Sigmoid colon (tissue), 7 donors: ENCODE measurements around the gene RPL37A. TPM values are rescaled to one million over a fixed set of nuclear protein-coding genes. Genes with fewer than 3 reads are reported as not detected.

Experiments
- DNase-seq: peaks from one replicate; pipeline ENCODE4 v3.0.0-alpha.2; 2019
- H3K27ac ChIP-seq, 4 donors: fragments of 200-600 bp; sonication (generic); one replicate each; pipeline ENCODE4 v1.5.1; 2016 to 2019; ENCODE audit warnings: mild to moderate bottlenecking in 1 of 4
- H3K27me3 ChIP-seq, 3 donors: fragments of 200-600 bp; sonication (generic); one replicate each; pipeline ENCODE4 v1.5.1; 2019; ENCODE audit warnings: mild to moderate bottlenecking in 1 of 3
- H3K36me3 ChIP-seq, 4 donors: fragments of 200-600 bp; sonication (generic); one replicate each; pipeline ENCODE4 v1.5.1; 2016 to 2019
- H3K4me1 ChIP-seq, 4 donors: fragments of 200-600 bp; sonication (generic); one replicate each; pipeline ENCODE4 v1.5.1; 2017 to 2019
- H3K4me3 ChIP-seq, 4 donors: fragments of 200-600 bp; sonication (generic); one replicate each; pipeline ENCODE4 v1.5.1; 2017 to 2019; ENCODE audit warnings: mild to moderate bottlenecking in 2 of 4, moderate library complexity in 1 of 4
- H3K9me3 ChIP-seq, 4 donors: fragments of 200-600 bp in 3 of 4; sonication (generic) in 3 of 4; one replicate each; pipeline versions ENCODE4 v1.5.1 to v1.6.1; 2013 to 2019
- CTCF ChIP-seq, 4 experiments: fragments of 450-650 bp in 3 of 4; fragments of 200-600 bp in 1 of 4; IDR thresholded peaks; one replicate each; pipeline ENCODE4 v1.5.1; 2016 to 2019; ENCODE audit warnings: antibody characterized with exemption in 4 of 4, mild to moderate bottlenecking in 3 of 4, moderate library complexity in 2 of 4
- EP300 ChIP-seq, 4 donors: sonication (generic); formaldehyde crosslinking; IDR thresholded peaks; one replicate each; pipeline ENCODE4 v1.6.1; 2017; ENCODE audit warnings: antibody characterized with exemption in 4 of 4
- POLR2A ChIP-seq, 2 donors: fragments of 450-650 bp; IDR thresholded peaks; one replicate each; pipeline ENCODE4 v1.6.1; 2016; ENCODE audit warnings: antibody characterized with exemption in 2 of 2, mild to moderate bottlenecking in 2 of 2, moderate library complexity in 2 of 2
- POLR2AphosphoS5 ChIP-seq, 4 donors: sonication (generic); formaldehyde crosslinking; IDR thresholded peaks; one replicate each; pipeline ENCODE4 v1.6.1; 2017; ENCODE audit warnings: antibody characterized with exemption in 4 of 4
- WGBS, 2 donors: extraction: QIAGEN DNeasy Blood & Tissue Kit; methylation state at CpG; one replicate each; pipeline ENCODE4 v1.1.7; 2013; 5-methylcytosine and 5-hydroxymethylcytosine counted together
- intact Hi-C: fragments of 100-400 bp; cut with DNase I; formaldehyde crosslinking; loops from one replicate; pipeline ENCODE4 v1.15.1; 2023
- polyA plus RNA-seq, 3 donors: library from polyadenylated mRNA; stranded (reverse); fragments of 200-250 nt; gene quantifications; one replicate each; pipeline ENCODE4 v1.2.3, GENCODE V29; 2013
- total RNA-seq, 4 donors: library from RNA; depleted of rRNA; stranded (reverse); fragments of >200 nt; gene quantifications; one replicate each; pipeline ENCODE4 v1.1.0, GENCODE V29; 2016
- donor health status: healthy with polysubstance abuse.
- donor health status: Bipolar disorder and iron deficiency.
- donor health status: healthy.

RPL37A gene
- total and polyA plus RNA-seq, 7 donors = 991 to 6,789 (median 2,007) TPM

DNA sequence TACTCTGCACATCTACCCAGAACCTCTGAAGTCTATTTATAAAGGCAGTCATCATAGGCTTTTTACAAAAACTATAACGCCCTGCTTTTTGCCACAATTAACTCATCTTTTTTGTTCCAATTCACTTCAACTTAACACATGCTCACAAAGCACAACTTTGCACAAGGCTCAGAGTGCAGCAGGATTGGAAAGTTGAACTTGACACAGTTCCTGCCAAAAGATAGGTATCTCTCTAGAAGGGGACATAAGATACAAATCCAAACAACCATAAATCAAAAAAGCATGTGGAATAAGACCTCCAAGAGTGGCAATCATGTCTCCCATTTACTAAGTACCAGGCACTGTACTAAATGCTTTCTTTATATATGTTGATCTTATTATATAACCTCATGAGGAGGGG is 36.2 kb downstream of the RPL37A start:
- peaks cover 0 to 29% (median 22%) of the 10 kb centered on the region in 4 donors for H3K4me1 ChIP-seq
- H3K36me3 ChIP-seq = no peaks in the 10 kb centered on the region

GRCh38 chr2:216535454-216535995 is 36.9 kb downstream of the RPL37A start:
- DNase-seq = peak; percentile 82
- no peaks in the 10 kb centered on the region for H3K36me3 ChIP-seq
- no peaks in the 10 kb centered on the region for H3K9me3 ChIP-seq
- H3K4me3 ChIP-seq = peak overlapping the region in 1 of 4 donors; percentile 21
- WGBS, 2 donors = 19 to 23% methylated on average over 10 of the region's 10 CpGs
- peaks cover 0 to 36% (median 25%) of the 10 kb centered on the region in 4 donors for H3K4me1 ChIP-seq
- peak; percentile 10 to 66 (median 24) for TF ChIP-seq POLR2AphosphoS5 (IDR thresholded peaks at IDR 0.05)
- no peak for TF ChIP-seq CTCF (IDR thresholded peaks at IDR 0.05)
- TF ChIP-seq EP300 (IDR thresholded peaks at IDR 0.05) = peak in 1 of 4 donors; percentile 32
- peak overlapping the region; percentile 67 to 87 (median 77) for H3K27ac ChIP-seq
- no peaks in the 10 kb centered on the region for H3K27me3 ChIP-seq
- intact Hi-C loops = no loop called here

More for the DNA sequence above, 36.2 kb downstream of the RPL37A start:
- no peaks in the 10 kb centered on the region for H3K27me3 ChIP-seq
- WGBS, 2 donors = 77 to 89% methylated on average over 1 of the region's 1 CpG
- no peak for TF ChIP-seq EP300 (IDR thresholded peaks at IDR 0.05)
- no peak for TF ChIP-seq POLR2A (IDR thresholded peaks at IDR 0.05)
- TF ChIP-seq CTCF (IDR thresholded peaks at IDR 0.05) = no peak
- TF ChIP-seq POLR2AphosphoS5 (IDR thresholded peaks at IDR 0.05) = no peak
- no peaks in the 10 kb centered on the region for H3K9me3 ChIP-seq
- peak overlapping the region; percentile 67 to 87 (median 77) for H3K27ac ChIP-seq
- no peak overlapping the region for H3K4me3 ChIP-seq
- no peak for DNase-seq
- intact Hi-C loops = no loop called here

GRCh38 chr2:216536734-216537210 is 38.1 kb downstream of the RPL37A start:
- Histone ChIP-seq H3K27ac (peak overlapping the region; percentile 4 to 87 (median 45)), H3K36me3 (no peaks in the 10 kb centered on the region), H3K27me3 (no peaks in the 10 kb centered on the region), H3K4me3 (no peak overlapping the region), H3K4me1 (peaks cover 0 to 37% (median 32%) of the 10 kb centered on the region in 4 donors), H3K9me3 (no peaks in the 10 kb centered on the region)
- DNase-seq = no peak
- 71 to 84% methylated on average over 6 of the region's 6 CpGs for WGBS, 2 donors
- TF ChIP-seq EP300 (IDR thresholded peaks at IDR 0.05) (no peak), POLR2A (IDR thresholded peaks at IDR 0.05) (no peak)
- intact Hi-C loops = no loop called here

- peaks cover 0 to 37% (median 32%) of the 10 kb centered on the region in 4 donors for H3K4me1 ChIP-seq
- WGBS, 2 donors = 90 to 93% methylated on average over 4 of the region's 4 CpGs
- no peak overlapping the region for H3K4me3 ChIP-seq
- no peaks in the 10 kb centered on the region for H3K36me3 ChIP-seq
- no peak for DNase-seq
- H3K9me3 ChIP-seq = no peaks in the 10 kb centered on the region
- TF ChIP-seq POLR2AphosphoS5 (IDR thresholded peaks at IDR 0.05) (no peak), CTCF (IDR thresholded peaks at IDR 0.05) (no peak), POLR2A (IDR thresholded peaks at IDR 0.05) (no peak), EP300 (IDR thresholded peaks at IDR 0.05) (no peak)
- H3K27ac ChIP-seq = peak overlapping the region in 2 of 4 donors; percentile 78 to 87
- intact Hi-C loops = no loop called here
- H3K27me3 ChIP-seq = no peaks in the 10 kb centered on the region
These were observed 38.7 kb downstream of the RPL37A start for GRCh38 chr2:216537366-216537765.

GRCh38 chr2:216538538-216538937 is 39.9 kb downstream of the RPL37A start:
- Histone ChIP-seq H3K9me3 (no peaks in the 10 kb centered on the region), H3K27ac (peak overlapping the region in 1 of 4 donors; percentile 83), H3K4me3 (no peak overlapping the region), H3K36me3 (no peaks in the 10 kb centered on the region), H3K27me3 (no peaks in the 10 kb centered on the region), H3K4me1 (peaks cover 0 to 37% (median 32%) of the 10 kb centered on the region in 4 donors)
- intact Hi-C loops = no loop called here
- TF ChIP-seq POLR2AphosphoS5 (IDR thresholded peaks at IDR 0.05) (no peak), EP300 (IDR thresholded peaks at IDR 0.05) (no peak), CTCF (IDR thresholded peaks at IDR 0.05) (no peak), POLR2A (IDR thresholded peaks at IDR 0.05) (no peak)
- DNase-seq = no peak
- WGBS, 2 donors = 22 to 63% methylated on average over 5 of the region's 5 CpGs
